GM21360 (cell line): ENCODE results near the gene ZMIZ1.

Source experiments
- ATAC-seq: cut with Tn5 transposase; IDR thresholded peaks from one replicate; pipeline ENCODE4 v1.9.1; 2021; ENCODE audit warnings: mild to moderate bottlenecking, moderate library complexity; ENCODE audit not compliant: unreplicated experiment

ZMIZ1 gene

GRCh38 chr10:79148452-79149344, 79.9 kb downstream of the ZMIZ1 start:
- ATAC-seq = no peak

- ATAC-seq = no peak
Observed at GRCh38 chr10:79149345-79149661, 80.5 kb downstream of the ZMIZ1 start.

GRCh38 chr10:79149662-79150443, 81.1 kb downstream of the ZMIZ1 start:
- ATAC-seq = peak; percentile 57

GRCh38 chr10:79150444-79150754, 81.6 kb downstream of the ZMIZ1 start:
- no peak for ATAC-seq

GRCh38 chr10:79152423-79152817, 83.7 kb downstream of the ZMIZ1 start:
- ATAC-seq = no peak

GRCh38 chr10:79153745-79154144, 85.0 kb downstream of the ZMIZ1 start:
- ATAC-seq = no peak

- ATAC-seq = no peak
Observed at GRCh38 chr10:79155301-79156081, 86.7 kb downstream of the ZMIZ1 start.

GRCh38 chr10:79156334-79157274, 87.8 kb downstream of the ZMIZ1 start:
- no peak for ATAC-seq

- no peak for ATAC-seq
Observed at GRCh38 chr10:79158004-79158340, 89.2 kb downstream of the ZMIZ1 start.

- no peak for ATAC-seq
Observed at GRCh38 chr10:79158402-79159097, 89.8 kb downstream of the ZMIZ1 start.

GRCh38 chr10:79159141-79159651, 90.4 kb downstream of the ZMIZ1 start:
- no peak for ATAC-seq

- ATAC-seq = no peak
Observed at GRCh38 chr10:79159785-79160184, 91.0 kb downstream of the ZMIZ1 start.

GRCh38 chr10:79160191-79160590, 91.4 kb downstream of the ZMIZ1 start:
- no peak for ATAC-seq

- no peak for ATAC-seq
Observed at GRCh38 chr10:79161557-79161956, 92.8 kb downstream of the ZMIZ1 start.

GRCh38 chr10:79162022-79162421, 93.3 kb downstream of the ZMIZ1 start:
- ATAC-seq = no peak

- ATAC-seq = no peak
Observed at GRCh38 chr10:79162861-79163665, 94.3 kb downstream of the ZMIZ1 start.

- ATAC-seq = no peak
Observed at GRCh38 chr10:79163666-79163975, 94.9 kb downstream of the ZMIZ1 start.

GRCh38 chr10:79164075-79164474, 95.3 kb downstream of the ZMIZ1 start:
- ATAC-seq = no peak
